ENCODE measurements around the gene CD2AP. TPM values are rescaled to one million over a fixed set of nuclear protein-coding genes. Genes with fewer than 3 reads are reported as not detected.

Gene CD2AP
- total and polyA plus RNA-seq, 7 donors: 17.7 to 80.2 (median 21.8) TPM

GRCh38 chr6:47592131-47592840 is 114.7 kb downstream of the CD2AP start:
- 72 to 74% methylated on average over 3 of the region's 3 CpGs for WGBS, 2 donors
- Histone ChIP-seq H3K36me3 (peaks cover 0 to 23% (median 0%) of the 10 kb centered on the region in 4 donors), H3K4me3 (no peak overlapping the region), H3K4me1 (no peaks in the 10 kb centered on the region), H3K27ac (no peak overlapping the region), H3K27me3 (no peaks in the 10 kb centered on the region), H3K9me3 (no peaks in the 10 kb centered on the region)
- no peak for DNase-seq
- intact Hi-C loops (cut with DNase I): no loop called here
- TF ChIP-seq EP300 (IDR thresholded peaks at IDR 0.05) (no peak), CTCF (IDR thresholded peaks at IDR 0.05) (no peak), POLR2A (IDR thresholded peaks at IDR 0.05) (no peak), POLR2AphosphoS5 (IDR thresholded peaks at IDR 0.05) (no peak)

- no peak overlapping the region for H3K27ac ChIP-seq
- H3K36me3 ChIP-seq: peaks cover 0 to 35% (median 0%) of the 10 kb centered on the region in 4 donors
- no peaks in the 10 kb centered on the region for H3K27me3 ChIP-seq
- DNase-seq: no peak
- H3K4me1 ChIP-seq: no peaks in the 10 kb centered on the region
- intact Hi-C loops (cut with DNase I): no loop called here
- TF ChIP-seq POLR2A (IDR thresholded peaks at IDR 0.05) (no peak), EP300 (IDR thresholded peaks at IDR 0.05) (no peak), POLR2AphosphoS5 (IDR thresholded peaks at IDR 0.05) (no peak), CTCF (IDR thresholded peaks at IDR 0.05) (no peak)
- WGBS, 2 donors: 97% methylated on average over 3 of the region's 3 CpGs
- no peak overlapping the region for H3K4me3 ChIP-seq
- no peaks in the 10 kb centered on the region for H3K9me3 ChIP-seq
Observed at GRCh38 chr6:47593979-47594378, 116.4 kb downstream of the CD2AP start.

GRCh38 chr6:47595785-47596184 is 118.2 kb downstream of the CD2AP start:
- Histone ChIP-seq H3K9me3 (no peaks in the 10 kb centered on the region), H3K36me3 (peaks cover 0 to 48% (median 0%) of the 10 kb centered on the region in 4 donors), H3K27ac (no peak overlapping the region), H3K4me3 (no peak overlapping the region), H3K27me3 (no peaks in the 10 kb centered on the region), H3K4me1 (no peaks in the 10 kb centered on the region)
- DNase-seq: no peak
- intact Hi-C loops (cut with DNase I): no loop called here
- TF ChIP-seq CTCF (IDR thresholded peaks at IDR 0.05) (no peak), POLR2AphosphoS5 (IDR thresholded peaks at IDR 0.05) (no peak)
- WGBS, 2 donors: 27 to 72% methylated on average over 1 of the region's 1 CpG

- H3K9me3 ChIP-seq: no peaks in the 10 kb centered on the region
- TF ChIP-seq POLR2AphosphoS5 (IDR thresholded peaks at IDR 0.05) (no peak), CTCF (IDR thresholded peaks at IDR 0.05) (no peak)
- WGBS, 2 donors: 87 to 98% methylated on average over 4 of the region's 4 CpGs
- no peak for DNase-seq
- no peaks in the 10 kb centered on the region for H3K4me1 ChIP-seq
- H3K36me3 ChIP-seq: peaks cover 0 to 43% (median 0%) of the 10 kb centered on the region in 4 donors
- no peaks in the 10 kb centered on the region for H3K27me3 ChIP-seq
- no peak overlapping the region for H3K4me3 ChIP-seq
- intact Hi-C loops (cut with DNase I): no loop called here
- no peak overlapping the region for H3K27ac ChIP-seq
Observed at GRCh38 chr6:47598367-47598766, 120.8 kb downstream of the CD2AP start.

- Histone ChIP-seq H3K36me3 (peaks cover 0 to 43% (median 0%) of the 10 kb centered on the region in 4 donors), H3K4me3 (no peak overlapping the region), H3K27me3 (no peaks in the 10 kb centered on the region), H3K4me1 (no peaks in the 10 kb centered on the region), H3K9me3 (no peaks in the 10 kb centered on the region), H3K27ac (no peak overlapping the region)
- intact Hi-C loops (cut with DNase I): no loop called here
- no peak for TF ChIP-seq POLR2A (IDR thresholded peaks at IDR 0.05)
- no peak for TF ChIP-seq EP300 (IDR thresholded peaks at IDR 0.05)
- no peak for TF ChIP-seq POLR2AphosphoS5 (IDR thresholded peaks at IDR 0.05)
- no peak for TF ChIP-seq CTCF (IDR thresholded peaks at IDR 0.05)
- DNase-seq: no peak
- 18 to 60% methylated on average over 1 of the region's 1 CpG for WGBS, 2 donors
Observed at GRCh38 chr6:47599512-47599911, 121.9 kb downstream of the CD2AP start.

All from sigmoid colon (tissue), 7 donors.